HG03432 (cell line): ENCODE results near the gene ANKRD6.

Source experiments
- ATAC-seq: cut with Tn5 transposase; IDR thresholded peaks from one replicate; pipeline ENCODE4 v1.9.1; 2021; ENCODE audit warnings: mild to moderate bottlenecking, moderate library complexity; ENCODE audit not compliant: unreplicated experiment

The ANKRD6 gene

DNA sequence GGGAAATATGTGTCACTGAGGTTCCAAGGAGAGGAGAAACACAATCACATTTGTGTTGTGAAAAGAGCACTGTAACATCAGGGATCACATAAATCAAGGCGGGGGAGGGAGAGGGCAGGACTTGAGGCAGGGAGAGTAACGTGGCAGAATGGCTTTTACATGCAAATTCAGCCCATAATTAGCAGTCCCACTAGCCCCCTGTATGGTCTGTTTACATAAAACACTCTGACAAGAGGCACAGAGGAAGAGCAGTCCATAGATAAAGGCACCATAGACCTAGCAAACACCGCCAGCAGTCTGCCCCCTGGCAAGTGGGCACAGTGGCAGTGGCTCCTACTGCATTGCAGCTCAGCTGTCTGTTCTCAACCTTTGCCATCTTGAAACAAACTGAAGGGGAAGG, 122.9 kb downstream of the ANKRD6 start:
- no peak for ATAC-seq

DNA sequence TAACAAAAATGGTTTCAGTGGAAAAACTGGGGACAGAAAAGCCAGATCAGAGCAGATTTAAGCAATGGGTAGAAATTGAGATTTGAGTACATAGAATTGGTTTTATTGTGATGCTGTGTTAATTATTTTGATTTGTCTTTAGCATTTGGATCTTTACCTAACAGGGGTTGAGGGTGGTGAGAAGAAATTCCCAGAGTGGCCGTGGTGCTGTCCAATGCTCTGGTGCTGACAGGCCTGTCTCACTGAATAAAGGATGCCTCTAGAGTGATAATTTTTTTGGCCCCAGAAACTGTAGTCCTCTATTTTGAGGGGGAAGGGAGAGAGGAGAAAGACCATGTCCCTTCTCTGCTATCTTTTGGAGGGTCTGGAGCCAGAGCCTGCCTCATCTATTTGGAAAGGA, 126.5 kb downstream of the ANKRD6 start:
- ATAC-seq = no peak

DNA sequence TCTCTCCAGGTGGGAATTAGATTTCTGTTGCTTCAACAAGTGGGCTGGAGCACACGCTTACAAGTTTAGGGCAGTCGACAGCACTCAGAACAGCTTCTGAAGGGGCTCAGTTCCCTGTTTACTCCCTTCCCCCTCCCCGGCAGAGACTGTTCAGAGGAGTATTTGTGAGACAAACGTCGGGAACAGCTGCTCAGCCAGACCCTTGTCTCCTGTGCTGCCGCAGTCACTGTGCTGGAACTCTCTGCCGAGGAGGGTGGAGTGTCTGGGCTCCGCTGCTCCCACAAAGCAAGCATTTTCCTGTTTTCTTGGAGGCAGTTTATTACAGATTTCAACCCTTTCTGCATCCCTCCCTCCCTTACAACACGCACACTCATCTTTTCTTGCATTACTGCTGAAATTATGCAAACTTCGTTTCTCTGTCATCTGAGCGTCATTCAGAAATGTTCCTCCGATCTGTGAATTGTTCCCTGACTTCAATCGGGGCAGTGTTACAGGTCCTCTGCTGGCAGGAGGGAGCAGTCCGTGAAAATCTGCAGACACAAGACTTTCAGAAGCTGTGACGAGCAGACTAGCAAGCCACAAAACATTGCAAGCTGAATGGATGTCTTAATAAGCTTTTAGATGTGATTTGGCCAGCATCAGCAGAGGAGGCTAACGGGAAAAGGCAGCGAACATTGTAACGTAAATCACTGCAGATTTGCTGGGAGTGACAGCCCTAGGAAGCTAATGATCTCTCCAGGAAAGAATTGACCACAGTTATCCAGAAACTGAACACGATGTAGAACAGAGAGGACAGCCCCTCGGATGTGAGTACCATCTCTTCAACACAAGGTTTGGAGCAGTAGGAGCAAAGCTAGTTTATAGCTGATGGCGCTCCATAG, 129.4 kb downstream of the ANKRD6 start:
- ATAC-seq = no peak

DNA sequence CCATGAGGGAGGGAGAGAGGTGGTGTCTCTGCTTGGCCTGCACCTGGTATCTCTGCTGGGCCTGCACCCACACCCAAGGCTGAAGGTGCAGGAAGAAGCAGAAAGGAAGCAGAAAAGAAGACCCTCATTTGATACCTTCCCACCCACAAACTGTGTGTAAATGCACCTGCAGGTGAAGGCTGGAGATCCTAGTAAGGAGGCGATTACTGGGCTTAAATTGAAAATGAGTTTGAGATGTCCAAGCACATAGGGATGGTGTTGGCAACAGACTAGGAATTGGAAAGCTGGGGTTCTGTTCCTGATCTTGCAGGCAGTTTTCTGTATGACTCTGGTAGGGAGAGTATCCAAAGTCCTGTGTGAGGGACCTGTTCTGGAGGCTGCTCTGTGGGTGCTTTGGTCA, 130.9 kb downstream of the ANKRD6 start:
- no peak for ATAC-seq

DNA sequence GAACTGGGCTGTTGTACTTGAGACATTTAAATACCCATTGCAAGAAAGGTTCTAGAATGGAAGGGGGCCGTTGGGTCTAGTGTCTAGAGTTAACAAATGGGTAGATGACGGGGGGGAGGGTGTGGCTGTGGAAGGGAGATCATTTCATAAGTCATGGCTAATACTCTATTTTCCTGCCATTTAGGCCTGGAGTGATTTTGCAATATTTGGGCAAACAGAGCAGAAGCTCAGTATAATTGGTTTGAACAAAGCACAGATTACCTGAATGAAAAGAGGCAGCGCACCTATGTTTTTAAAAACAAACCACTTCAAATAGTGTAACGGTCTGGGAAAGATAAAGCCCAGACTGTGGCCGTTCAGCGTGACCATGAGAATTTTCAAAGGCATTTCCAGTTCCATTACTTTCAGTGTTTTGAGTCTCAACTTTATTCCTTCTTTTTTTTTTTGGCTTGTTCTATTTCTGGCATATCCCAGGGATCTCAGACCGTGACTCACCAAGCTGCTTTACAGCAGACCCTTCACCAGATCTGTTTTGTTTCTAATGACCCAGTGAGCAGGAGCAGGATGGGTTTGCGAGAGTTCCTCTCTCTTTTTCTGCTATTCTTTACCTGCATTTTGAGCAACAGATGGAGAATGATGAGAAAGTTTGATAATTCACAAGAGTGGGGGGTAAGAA, 131.9 kb downstream of the ANKRD6 start:
- no peak for ATAC-seq

DNA sequence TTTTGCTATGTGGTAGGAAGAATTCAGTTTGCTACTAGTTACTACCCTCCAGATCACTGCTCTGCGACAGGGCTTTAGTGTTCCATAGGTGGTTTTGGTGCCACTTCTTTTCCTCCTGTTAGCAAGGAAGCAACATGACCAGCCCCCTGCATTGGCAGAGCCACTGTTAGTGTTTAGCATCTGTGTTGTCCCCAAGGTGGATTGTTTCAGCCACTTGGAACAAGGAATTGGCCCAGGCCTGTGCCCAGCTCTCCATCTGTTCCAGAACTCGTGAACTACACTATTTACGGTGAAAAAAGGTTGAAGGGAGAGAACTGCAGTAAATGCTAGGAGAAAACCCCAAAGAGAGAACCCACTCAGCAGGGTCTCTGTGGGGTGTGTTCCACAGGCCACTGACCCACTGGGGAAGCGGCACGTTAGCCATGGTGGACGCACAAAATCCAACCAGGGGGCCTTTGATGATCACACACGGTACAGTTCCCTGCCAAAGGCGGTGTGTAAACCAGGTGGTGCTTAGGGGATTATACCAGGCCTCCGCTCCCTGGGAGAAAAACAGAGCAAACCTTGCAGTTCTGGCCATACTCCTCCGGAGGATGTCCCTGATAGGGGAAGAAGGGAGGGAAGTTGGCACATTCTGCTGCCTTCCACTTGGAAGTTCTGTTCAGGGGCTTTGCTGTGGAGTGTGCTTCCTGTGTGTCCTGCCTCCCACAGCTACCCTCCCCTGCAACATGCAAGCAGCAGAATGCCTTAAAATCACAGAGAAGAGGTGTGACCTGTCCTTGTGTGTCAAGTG, 133.3 kb downstream of the ANKRD6 start:
- ATAC-seq = no peak

DNA sequence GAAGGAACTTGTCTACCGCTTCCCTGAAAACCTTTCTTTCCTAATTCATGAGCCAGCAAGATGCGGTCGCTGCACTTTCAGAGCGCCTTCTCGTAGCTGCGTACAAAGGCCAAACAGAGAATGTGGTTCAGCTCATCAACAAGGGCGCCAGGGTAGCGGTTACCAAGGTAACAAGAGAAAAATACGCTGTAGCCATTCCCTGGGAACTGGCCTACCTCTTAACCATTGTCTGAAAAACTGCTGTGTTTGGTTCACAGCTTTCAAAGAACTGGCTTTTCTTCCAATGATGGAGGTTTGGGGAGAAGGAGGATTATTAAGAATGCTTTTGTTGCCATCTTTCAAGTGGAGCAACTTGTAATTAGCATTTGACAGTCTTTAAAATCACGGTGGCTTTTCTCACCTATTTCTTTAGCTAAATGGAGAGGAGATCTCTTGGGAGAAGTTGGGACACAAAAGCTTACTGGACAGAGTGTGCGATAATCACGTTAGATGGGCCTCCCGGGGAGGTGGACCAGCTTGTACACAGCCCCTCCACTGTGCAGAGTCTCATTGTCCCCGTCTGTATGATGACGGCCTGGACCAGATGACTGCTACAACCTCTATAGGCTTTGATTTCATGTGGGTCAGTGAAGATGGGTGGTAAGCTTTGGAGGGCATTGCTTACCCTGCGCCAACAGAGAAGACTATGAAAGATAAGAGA, 134.1 kb downstream of the ANKRD6 start:
- no peak for ATAC-seq

DNA sequence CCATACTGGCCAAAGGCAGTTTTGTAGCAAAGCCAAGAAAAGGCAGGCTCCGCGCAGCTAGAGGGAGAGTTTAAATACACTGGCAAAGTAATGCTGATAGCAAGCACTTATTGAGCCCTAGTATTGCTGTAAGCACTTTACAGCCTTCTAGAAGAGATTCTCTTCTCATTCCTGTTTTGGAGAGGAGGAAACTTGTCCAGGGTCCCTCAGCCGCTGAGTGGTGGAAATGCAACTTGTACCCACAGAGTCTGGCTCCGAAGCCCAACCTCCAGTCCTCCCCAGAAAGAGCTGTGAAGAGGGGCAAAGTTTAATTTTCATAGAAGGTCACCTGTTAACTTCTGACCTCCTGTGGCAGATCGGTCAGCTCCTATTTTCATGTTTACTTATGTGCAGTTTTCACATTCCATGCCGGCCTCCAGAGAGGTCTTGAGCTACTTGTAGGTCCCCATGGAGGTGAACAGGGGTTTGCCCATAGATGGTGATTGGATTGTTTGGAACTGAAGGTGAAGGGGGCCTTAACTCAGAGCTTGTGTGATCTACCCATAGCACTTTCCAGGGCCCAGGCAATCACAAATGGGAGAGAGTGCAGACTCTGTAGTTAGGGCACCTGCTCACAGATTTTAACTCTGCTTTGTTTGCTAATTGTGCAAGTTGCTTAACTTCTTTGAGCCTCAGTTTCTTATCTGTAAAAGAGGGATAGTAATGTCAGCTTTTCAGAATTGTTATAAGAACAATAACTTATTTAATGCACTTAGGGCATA, 134.9 kb downstream of the ANKRD6 start:
- ATAC-seq = no peak

DNA sequence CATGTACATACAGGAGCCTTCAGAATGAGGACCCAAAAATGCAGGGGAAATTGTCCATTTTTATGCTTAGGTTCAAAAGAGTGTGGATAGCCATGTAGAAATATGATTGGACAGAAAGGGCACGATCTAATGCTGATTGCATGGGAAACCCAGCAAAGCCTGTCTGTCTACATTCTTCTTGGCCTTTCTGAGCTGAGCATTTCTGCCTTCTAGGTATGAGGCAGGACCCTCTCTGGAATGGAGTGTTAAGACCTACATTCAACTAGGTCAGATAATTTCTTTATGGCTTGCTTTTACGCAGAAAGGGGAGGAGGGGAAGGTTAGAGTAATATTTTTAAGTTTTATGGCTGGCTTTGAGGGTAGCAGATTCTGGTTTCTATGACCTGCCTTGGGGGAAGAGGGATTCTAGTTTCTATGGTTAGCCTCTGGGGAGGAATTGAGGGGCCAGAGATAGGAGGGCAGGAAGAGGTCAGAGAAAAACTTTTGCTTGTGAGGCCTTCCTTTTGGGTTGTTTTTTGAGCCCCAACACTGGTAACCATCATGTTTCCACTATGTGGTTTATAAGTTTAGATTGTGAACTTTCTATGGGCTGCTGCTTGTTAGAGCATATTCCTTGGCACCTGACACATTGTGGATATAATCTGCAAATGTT, 142.1 kb downstream of the ANKRD6 start:
- no peak for ATAC-seq

DNA sequence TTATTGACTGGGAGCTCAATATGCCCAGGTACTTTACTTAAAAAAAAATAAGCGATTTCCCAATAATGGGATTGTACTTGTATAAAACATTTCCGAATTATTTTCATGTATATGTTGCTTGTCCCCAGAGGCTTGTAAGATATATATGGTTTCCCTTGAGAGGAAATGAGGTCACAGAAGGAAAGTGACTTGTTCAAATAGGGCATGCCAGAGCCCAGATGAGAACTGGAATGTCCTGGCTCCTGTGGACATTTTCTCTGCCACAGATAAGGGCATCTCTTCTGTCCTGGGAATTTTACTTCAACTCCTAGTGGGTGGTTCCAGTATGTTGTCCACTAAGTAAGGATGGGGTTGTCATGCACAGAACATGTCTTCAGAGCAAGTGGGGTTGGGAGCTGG, 142.6 kb downstream of the ANKRD6 start:
- ATAC-seq = no peak

DNA sequence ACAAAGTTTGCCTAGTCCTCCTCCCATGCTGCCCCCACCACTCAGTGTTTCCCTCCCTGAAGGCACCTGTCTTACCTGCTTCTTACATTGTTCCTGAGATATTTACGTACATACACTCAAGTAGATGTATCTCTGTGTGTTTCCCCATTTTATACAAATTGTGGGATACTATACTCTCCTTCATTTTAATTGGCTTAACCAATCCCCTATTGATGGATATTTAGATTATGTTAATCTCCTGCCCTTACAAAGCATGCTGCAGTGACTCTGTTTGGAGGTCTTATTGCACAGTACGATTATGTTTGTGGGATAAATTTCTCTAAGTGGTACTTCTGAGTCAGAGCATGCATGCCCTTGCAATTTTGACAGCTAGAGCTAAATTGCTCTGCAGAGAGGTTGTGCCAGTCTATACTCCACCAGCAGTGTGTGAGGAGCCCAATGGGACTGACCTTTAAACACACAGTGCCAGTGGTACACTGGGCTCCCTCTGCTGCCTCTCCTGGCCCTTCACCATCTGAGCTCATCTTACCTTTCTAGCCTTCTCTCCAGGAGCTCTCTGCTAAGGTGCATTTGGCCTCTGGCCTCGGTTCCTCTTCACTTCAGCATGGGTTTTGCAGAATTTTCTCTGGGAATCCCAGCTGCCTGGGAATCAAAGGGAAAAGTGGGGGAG, 148.2 kb downstream of the ANKRD6 start:
- no peak for ATAC-seq

DNA sequence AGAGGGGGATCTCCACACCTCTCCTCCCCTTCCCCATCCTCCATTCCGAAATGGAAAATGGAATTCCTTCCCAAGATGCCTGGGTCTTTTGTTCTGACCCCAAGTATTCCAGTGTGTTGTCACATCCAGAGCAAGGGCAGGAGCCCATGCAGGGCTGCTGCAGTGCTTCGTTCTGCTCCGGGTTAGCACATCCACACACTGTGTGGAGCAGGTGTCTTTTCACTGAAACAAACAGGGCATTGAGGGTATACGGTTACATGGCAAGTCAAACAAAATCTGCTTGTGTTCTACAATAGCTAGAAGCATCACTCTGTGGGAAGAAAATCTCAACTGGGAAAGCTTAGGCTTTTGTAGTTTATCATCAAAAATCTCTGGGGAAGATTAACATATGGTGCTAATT, 148.7 kb downstream of the ANKRD6 start:
- no peak for ATAC-seq

DNA sequence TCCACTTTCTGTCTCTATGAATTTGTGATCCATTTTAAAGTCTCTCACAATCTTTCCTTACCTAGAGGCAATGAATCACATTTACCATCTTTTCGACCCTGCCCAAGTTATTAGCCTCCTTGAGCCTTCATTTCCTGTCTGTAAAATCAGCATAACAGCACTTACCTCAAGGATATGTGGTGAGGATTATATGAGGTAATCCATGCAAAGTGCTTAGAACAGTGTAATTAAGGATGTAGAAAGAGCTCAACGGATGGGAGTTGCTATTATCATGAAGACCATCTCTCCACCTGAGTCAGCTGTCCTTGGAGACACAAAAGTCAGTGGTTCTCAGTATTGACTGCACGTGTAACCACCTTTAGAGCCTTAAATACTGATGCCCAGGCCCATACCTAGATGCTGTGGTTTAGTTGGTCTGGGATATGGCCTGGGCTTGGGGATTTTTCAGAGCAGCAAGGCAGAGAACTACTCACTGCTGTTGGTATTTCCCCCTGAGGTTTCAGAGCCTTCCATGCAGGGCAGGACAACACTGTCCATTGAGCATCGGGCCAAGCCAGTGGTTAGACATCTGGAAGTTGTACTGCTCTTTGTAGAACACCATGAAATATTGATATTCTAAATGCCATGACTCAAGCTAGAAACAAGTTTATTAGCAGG, 149.8 kb downstream of the ANKRD6 start:
- ATAC-seq = no peak

DNA sequence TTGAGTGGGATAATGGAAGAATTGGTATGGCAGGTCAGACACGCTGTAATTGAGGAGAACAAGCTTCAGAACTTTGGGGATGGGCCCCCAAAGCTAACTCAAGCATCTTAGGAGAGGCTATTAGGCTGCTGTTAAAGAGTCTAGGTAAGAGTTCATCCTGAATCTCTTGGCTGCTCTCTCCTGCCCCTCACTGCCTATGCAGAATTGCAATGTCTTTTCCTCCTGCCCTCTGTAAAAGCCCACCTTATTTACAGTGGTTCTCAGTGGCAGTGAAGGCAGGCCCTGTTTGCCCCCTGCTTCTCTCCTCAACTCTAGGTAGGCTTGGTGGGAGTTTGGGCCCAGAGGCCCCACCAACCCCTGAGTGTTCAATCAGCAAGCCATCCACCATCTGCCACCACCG, 150.6 kb downstream of the ANKRD6 start:
- no peak for ATAC-seq

DNA sequence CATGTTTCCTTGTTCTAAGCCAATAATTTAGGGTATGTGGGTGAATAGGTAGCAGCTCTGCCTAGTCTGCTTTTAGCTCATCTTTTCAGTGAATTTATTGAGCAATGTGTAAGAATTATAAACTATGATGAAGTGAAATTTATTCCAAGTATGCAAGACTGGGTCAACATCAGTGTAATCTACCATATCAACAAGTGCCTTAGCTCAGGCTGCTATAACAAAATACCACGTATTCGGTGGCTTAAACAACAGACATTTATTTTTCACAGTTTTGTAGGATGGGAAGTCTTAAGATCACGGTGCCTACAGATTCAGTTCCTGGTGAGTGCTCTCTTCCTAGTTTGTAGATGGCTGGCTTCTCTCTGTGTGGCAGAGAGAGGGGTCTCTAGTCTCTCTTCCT, 151.6 kb downstream of the ANKRD6 start:
- no peak for ATAC-seq

DNA sequence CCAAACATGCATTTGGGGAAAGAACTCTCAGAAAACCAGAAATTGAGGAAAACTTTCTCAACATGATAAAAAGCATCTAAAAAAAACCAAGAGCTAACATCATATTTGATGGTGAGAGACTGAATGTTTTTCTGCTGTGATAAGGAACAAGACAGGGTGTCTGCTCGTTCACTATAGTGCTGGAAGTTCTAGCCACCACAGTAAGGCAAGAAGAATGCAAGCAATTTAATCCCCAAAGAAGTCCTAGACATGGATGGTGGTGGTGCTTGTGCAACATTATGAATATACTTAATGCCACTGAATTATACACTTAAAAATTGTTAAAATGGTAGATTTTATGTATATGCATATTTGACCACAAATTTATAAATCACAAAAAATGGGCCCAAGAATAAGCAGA, 152.2 kb downstream of the ANKRD6 start:
- ATAC-seq = no peak

DNA sequence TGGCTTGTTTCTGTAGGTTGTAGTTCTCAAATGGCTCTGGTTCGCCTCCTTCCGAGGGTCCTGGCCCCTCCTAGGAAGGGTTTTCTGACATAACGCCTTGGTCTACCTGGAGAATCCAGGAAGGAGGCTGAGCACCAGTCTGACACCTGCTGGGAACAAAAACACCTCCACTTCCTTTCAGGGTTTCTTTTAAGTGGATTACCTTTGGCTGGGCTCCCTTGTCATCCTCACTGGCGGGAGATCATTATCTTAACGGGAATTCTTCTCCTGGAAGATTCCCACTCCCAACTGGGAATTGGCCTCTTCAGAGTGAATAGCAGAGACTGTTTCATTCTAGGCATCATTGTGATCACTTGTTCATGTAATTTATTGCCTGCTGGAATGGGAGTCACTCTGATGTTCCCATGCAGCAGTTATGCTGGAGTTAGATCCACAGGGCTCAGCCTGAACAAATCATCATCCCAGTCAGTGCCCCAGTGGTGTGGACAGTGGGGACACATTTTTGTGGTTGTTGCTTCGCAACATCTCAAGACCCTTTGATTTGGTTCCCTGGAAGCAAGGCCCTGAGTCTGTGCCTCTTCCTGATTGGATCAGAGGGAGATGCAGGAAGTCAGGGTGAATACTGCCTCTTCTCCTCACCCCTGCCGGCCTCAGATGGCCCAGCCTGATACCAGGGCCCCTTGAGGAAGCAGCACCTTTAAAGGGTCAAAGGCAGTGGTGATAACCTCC, 156.5 kb downstream of the ANKRD6 start:
- ATAC-seq = no peak

DNA sequence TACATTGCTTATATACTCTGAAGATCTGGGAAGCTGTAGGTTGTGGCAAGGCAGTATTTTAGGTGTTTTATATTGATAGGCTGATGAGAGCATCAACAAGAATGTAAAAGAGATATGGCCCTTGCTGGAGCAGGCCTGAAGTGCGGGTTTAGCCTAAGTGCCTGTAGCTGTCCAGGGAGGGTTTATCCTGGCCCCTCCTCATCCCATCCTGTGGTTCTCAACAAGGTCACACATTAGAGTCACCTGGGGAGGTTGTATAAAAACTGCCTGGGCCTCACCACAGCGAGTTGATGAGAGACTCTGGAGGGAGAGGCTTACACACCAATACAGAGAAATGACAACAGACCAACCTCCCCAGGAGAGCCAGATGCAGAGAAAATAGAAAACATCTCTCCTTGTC, 157.2 kb downstream of the ANKRD6 start:
- ATAC-seq = no peak
